IPS-NIHi7 (cell line): ENCODE data around the gene PRM1.
A peak's percentile ranks its signal among the peaks of the same experiment; 100 is the strongest.
"Not testable (repeated sequence)": the region's sequence is repeated elsewhere in the genome, so short reads cannot be mapped to it uniquely, and the experiment has no call there.

ENCODE experiments used
- DNase-seq: peaks from one replicate; pipeline ENCODE4 v3.0.0; 2012; ENCODE audit warnings: mixed read lengths; ENCODE audit errors: extremely low spot score

Gene PRM1

DNA sequence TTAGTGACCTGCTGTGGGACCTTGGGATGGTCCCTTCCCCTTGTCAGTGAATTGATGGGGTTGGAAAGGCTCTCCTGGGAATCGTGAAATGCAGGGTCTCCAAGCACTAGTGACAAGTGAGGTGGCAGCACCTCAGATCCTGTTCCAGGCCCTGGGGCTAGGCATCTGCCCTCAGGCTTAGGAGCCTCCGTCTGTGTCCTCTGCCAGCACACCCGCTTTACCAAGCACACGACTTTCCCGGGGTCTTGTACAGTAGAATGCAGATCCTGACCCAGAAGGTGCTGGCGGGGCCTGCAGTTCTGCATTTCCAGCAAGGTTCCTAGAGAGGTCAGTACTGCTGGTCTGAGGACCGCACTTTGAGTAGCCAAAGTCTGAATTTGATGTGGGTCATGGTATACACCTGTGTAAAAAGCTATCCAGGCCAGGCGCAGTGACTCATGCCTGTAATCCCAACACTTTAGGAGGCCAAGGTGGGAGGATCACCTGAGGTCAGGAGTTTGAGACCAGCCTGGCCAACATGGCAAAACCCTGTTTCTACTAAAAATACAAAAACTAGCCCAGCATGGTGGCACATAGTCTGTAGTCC, 33.3 kb upstream of the PRM1 start:
- DNase-seq, result no peak

DNA sequence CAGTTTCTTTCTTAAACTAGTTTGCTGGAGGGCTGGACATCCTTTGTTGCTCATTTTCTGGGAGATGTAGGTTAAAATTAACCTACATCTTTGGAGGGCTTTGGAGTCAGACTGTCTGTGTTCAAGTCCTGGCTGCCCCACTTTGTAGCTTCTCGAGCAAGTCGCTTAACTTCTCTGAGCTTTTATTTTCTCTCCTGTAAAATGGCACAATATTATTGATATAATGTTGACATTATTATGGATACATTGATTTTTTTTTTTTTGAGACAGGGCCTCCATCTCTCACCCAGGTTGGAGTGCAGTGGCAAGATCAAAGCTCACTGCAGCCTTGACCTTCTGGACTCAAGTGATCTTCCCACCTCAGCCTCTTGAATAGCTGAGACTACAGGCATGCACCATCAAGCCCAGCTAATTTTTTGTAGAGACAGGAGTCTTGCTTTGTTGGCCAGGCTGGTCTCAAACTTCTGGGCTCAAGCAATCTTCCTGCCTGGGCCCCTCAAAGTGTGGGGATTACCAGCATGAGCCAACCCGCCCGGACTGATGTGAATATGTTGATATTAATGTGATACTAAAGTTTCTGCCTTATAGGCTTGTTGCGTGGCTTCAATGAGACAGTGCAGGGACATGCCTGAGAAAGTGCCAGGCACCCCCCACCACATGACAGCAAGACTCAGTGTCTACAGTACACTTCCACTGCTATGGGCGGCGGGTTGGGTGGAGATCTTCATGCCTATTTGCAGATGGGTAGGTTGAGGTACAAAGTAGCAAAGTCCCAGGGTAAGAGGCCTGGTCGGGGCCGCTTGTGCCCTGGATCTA, 32.6 kb upstream of the PRM1 start:
- no peak for DNase-seq

DNA sequence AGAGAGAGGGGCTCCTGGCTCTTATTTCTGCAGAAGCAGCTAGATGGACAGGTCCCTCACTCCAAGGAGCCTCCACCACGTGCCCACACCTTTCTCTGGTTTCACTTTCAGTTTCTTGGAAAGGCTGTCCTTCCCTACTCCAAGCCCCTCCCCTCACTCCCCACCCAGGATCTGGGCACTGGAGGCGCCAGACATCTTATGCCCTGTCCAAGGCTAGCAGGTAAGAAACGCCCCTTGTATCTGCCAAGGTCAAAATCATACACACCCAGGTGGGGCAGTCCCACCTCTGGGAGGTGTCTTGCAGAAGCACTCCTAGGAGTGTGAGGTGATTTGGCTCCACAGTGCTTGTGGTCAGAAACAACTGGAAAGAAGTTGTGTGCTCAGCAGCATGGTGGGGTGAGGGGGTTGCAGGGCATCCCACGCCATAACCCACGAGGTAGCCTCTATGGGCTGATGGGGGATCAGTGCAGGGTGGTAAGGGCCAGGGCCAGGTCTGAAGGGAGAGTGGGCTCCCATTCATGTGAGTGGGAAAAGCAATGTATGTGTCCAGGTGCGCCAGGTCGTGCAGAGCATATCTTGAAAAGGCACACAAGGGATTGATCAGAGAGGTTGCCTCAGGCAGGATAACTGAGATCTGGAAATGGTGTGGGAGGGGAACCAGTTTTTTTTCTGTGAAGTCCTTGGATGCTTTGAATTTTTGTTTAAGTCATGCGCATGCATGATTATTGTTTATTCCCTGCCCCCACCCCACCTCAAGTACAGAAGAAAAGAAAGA, 31.8 kb upstream of the PRM1 start:
- DNase-seq, result peak; percentile 45

DNA sequence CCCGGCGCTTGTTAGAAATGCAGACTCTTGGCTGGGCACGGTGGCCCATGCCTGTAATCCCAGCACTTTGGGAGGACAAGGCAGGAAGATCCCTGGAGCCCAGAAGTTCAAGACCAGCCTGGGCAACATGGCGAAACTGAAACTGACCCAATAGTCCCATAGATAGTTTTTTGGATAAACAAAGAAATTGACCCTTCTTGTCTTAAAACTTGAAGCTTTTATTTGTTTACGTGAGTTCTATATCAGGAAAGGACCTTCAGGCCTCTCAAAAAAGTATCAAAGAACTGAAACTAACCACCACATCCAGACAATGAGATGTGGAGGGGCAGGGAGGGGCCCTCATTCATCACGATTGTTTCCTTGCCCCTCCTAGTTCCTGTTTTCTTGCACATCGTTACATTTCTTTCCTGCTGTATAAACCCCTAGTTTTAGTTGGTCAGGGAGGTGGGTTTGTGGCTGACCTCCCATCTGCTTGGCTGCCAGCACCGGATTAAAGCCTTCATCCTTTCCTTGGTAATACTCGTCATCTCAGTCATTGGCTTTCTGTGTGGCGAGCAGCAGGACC, 29.9 kb upstream of the PRM1 start:
- DNase-seq, result no peak

DNA sequence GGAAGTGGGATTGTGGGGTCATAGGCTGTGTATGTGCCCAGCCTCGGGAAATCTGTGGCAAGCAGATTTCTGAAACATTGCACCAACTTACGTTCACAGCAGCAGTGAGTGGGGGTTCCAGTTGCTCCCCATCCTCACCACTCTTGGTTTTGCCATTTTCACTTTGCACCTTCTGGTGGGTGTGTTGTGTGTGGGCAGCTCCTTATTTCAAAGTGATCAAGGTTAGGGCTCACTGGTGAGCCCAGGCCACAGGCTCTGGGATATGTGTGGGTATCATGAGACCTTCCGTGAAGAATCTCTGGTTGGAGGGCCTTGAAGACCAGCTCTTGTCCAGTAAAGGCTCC, 29.5 kb upstream of the PRM1 start:
- no peak for DNase-seq

DNA sequence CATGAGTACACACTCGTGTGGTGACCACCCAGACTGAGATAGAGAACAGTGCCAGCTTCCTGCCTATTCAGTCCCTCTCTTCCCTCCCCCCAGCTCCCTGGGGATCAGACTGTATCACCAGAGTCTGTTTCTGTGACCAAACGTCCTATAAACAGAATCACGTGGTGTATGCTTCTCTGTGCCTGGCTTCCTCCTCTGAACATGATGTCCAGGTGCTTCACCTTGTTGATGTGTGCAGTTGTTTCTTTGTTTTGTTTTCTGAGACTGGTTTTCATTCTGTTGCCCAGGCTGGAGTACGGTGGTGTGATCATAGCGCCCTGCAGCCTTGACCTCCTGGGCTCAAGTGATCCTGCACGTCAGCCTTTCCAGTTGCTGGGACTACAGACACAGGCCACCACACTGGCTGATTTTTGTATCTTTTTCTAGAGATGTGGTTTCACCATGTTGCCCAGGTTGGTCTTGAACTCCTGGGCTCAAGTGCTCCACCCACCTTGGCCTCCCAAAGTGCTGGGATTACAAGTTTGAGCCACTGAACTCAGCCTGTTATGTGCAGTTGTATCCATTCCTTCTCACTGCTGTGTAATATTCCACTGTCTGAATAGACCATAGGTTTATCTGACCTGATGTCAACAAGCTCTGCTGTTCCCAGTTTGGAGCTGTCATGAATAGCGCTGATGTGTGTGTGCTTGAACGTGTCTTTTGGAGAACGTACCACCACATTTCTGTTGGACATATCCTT, 28.9 kb upstream of the PRM1 start:
- DNase-seq, result no peak

DNA sequence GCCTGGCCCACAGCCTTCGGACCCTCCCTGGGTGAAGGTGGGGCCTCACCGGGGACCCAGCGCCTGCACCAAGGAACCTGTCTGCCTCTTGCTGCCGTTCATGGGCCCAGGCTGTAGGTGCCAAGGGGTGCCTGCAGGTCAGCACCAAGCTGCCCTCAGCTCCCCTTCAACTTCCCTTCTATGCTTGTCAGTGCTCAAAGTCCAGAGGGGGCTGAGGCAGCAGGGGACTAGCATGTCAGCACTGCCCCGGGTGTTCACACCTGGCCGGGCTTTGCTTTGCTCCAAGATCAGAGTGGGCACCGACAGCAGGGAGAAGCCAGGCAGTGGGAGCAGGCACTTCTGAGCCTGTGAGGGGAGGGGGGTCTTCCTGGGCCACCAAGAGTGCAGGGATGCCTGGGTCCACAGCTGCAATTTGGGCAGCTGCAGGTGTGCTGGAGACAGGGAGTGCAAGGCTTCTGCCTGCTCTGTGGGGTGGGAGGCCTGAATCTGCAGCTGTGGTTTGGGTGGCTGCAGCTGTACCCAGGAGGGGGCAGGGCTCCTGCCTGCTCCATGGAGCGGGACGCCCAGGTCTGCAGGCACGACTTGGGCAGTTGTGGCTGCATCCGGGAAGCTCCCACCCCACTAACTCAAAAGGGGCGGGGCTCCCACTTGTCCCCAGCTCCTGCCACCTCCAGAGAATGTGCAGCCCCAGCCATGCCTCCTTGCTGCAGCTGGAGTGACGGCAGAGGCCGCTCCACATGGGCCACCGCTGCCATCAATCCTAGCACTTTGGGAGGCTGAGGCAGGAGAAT, 27.6 kb upstream of the PRM1 start:
- DNase-seq, result no peak

DNA sequence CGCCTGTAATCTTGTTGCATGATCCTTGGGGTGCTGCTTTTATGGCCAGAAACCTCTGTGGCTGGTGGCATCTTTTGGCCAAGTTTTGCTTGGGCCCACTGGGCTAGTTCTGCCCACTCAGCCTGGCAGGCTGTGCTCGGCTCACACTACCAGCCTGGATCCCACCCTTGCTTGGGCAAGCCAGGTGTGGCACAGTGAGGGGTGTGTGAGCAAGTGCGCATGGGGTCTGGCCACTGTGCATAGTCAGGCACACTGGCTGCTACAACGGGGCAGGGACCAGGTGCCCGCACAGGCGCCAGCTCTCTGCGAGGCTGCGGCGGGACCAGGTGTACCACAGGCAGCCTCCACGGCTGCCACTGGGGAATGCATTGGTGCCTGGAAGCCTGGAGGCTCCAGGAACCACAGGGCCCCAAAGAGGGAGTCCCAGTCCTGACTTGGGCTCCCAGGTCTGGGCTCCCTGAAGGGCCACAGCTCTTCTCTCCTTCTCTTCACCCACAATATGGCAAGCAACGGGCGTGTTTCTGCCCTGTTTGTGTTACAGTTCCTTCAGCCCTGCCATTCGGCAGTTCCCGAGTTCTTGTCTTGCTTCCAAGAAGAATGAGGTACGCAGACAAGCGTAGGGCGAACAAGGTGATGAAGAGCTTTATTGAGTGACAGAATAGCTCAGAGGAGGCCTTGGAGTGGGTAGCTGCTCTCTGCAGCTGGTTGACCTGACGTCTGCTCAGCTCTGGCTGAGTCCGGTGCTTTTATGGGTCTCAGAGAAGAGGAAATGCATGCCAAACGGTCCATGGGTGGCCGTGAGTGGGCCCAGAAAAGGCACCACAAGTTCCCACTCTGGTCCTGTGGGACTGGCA, 26.7 kb upstream of the PRM1 start:
- DNase-seq, result no peak

DNA sequence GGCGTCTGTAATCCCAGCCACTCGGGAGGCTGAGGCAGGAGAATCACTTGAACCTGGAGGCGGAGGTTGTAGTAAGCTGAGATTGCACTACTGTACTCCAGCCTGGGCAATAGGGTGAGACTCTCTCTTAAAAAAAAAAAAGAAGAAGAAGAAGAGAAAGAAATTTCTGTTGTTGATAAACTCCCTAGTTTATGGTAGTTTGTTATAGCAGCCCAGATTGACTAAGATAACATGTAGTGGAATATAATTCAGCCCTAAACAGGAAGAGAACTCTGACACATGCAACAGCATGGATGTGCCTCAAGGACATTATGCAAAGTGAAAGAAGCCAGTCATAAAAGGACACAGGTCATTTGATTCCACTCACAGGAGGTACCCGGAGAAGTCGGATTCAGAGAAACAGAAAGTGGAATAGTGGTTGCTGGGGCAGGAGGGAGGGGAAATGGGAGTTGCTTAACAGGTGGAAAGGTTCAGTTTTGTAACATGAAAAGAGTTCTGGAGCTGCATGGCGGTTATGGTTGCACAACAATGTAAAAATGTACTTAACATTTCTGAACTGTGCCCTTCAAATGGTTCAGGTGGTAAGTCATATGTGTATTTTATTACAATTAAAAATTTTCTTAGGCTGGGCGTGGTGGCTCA, 26.0 kb upstream of the PRM1 start:
- DNase-seq, result no peak

DNA sequence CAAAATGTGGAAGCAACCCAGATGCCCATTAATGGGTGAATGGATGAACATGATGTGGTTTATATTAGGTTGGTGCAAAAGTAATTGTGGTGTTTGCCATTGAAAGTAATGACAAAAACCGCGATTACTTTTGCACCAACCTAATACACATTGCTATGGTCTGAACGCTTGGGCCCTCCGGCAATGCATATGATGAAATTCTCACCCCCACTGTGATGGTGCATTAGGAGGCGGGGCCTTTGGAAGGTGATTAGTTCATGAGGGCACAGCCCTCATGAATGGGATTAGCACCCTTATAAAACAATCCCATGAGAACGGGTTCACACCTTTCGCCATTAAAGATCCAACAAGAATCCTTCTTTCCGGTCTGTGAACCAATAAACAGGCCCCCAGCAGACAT, 25.3 kb upstream of the PRM1 start:
- DNase-seq, result no peak

DNA sequence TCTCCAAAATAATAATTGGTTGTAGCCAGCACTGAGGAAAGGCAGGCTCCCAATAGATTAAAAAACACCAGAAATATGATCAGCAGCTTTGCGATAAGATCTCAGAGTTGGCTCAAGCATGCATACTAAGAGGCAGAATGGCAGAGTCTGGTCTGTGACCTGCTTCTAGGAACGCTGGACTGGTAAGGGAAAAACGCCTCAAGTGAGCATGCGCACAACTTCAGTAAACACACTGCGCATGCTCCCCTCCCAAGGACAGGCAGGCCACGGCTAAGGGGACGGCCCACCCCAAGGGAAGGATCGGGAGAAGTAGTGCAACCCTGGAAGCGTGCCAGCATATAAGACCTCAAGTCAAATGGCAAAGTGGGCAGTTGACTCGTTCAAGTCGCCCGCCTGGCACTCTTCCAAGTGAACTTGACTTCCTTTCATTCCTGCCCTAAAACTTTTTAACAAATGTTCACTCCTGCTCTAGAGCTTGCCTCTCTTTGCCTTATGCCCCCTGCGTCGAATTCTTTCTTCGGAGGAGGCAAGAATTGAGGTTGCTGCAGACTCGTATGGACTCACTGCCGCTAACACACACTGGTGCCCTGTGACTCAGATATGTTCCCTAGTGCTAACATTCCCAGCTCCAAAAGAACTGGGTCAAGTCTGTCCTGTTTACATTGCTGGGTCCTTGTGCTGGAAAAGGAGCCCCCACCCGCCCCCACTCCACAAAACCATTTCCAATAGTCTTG, 22.4 kb upstream of the PRM1 start:
- no peak for DNase-seq

DNA sequence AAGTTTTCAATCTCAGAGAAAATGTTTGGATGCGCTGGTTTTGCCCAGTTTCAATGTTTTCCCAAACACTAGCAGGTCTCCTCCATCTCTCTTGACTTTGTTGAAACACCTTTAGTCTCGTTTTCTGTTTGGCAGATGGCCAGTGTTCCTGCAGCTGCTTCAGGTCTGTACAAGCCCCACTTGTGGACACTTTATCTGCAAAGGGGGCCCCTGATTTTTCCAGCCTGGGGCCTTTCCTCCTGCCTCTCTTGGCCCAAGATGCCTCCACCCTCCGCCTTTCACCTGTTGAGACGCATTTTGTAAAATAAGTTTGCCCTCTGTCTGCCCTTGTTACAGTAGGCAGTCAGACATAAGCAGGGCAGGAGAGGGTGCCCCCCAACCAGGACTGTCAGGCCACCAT, 21.8 kb upstream of the PRM1 start:
- no peak for DNase-seq

DNA sequence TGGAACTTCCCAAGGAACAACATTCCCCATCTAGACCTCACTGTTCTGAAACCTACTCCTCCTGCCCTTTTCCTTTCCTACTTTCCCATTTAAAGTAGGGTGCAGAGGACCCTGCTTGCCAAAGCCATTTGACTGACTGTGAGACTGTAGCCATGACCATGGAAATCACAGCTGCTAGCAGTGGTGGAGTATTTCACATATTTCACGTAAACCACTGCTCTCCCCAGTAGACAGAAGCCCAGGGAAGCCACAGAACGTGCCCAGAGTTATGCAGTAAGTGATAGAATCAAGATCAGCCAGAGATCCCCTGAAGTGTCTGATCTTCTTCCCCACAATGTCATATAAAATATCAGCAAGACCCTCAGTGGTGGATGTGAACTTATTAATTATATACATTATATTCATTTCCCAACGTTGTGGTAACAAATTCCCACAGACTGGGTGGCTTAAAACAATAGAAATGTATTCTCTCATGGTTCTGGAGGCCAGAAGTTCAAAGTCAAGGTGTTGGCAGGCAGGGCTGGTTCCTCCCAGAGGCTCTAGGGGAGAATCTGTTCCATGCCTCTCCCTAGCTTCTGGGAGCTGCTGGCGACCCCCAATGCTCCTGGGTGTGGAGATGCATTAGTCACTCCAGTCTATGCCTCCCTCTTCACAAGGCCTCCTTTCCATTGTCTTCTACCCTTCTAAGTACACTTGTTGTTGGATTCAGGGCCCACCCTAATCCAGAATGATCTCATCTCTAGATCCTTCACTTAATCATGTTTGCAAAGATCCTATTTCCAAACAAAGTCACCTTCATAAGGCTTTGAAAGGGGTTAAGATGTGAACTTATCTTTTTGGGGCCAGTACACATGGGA, 20.7 kb upstream of the PRM1 start:
- DNase-seq, result no peak

DNA sequence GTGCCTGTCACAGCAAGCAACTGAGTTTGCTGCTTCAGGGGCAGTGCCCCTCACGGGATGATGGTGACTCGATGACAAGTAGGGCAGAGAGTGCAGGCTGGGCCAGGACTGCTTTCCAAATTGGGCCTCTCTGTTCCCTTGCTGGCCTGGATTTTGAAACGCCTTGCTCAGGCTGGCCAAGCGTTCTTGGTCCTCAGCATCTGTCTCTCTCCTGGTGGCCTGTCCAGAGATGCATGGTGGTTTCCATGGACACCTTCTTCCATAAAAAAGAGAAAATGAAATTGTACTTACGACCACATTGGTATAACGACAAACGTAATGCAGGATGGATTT, 19.4 kb upstream of the PRM1 start:
- no peak for DNase-seq

DNA sequence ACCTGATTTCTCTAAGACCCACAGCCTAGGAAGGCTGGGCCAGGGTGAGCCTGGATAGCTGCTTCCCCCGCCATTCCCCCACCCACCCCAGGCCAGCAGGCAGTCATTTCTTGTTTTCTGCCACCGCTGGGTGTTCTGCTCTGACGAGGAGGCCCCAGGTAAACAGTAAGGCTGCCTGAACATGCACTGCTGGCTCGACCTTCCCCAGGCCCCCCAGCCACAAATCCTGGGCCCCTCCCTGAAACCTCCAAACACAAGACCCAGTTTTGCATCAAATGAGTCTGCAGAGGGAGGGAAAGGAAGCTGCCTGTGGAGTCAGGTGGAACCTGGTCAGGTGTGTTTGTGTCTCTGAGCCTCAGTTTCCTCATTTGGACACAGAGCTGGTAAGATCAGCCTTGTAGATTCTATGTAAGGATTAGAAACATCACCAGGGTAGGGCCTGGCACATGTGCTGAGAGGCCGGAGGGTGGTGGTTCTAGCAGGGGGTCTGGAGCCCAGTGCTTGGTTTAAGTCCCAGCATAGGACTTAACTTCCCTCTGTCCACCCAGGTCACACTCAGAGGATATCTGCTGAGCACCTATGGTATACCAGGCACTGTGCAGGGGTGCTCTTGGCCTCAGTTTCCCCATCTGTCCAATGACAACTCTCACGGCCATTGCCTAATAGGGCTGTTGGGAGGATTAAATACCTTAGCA, 18.9 kb upstream of the PRM1 start:
- DNase-seq, result no peak

DNA sequence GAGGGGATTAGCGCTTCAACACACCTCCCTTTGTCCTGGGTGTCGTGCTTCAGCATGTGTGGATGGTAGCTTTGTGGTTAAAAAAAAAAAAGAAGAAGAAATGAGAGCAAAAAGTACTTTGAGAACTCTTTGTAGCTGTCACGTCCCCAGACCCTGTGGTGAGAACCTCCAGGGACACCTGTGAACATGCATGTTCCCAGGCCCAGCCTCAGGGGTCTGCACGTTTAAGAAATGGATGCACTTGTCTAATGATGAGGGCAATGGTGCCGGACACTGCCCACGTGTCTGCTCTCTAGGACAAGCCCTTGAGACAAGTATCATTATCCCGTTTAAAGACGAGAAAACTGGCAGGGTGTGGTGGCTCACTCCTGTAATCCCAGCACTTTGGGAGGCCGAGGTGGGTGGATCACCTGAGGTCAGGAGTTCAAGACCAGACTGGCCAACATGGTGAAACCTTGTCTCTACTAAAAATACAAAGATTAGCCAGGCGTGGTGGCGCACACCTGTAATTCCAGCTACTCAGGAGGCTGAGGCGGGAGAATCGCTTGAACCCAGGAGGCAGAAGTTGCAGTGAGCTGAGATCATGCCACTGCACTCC, 17.9 kb upstream of the PRM1 start:
- DNase-seq, result not testable (repeated sequence)
